ENCODE results near the gene CDH11. TPM values are rescaled to one million over a fixed set of nuclear protein-coding genes. Genes with fewer than 3 reads are reported as not detected.

CDH11 gene
- total RNA-seq = 803 and 1,335 TPM in 2 replicates

GRCh38 chr16:65121870-65122723 is at the start of gene CDH11:
Gene CDH11 (minus strand): TSS chr16:65122063. CDS start chr16:65004869, 117,194 bp downstream.

All from smooth muscle cell of the umbilical artery (primary cell).